ENCODE results near the gene LDB2.

- TF ChIP-seq YY1 (IDR thresholded peaks at IDR 0.05; ENCODE audit: low read depth, low read length) = no peak
- no peak for TF ChIP-seq CREB1 (IDR thresholded peaks at IDR 0.05)
- no peak for TF ChIP-seq CTCF (IDR thresholded peaks at IDR 0.05; ENCODE audit: control extremely low read depth in 1 of 3, insufficient read depth in 1 of 3, low read depth in 1 of 3, low read length in 3 of 3)
- no peak for TF ChIP-seq ATF2 (IDR thresholded peaks at IDR 0.05; ENCODE audit: low read length)
- TF ChIP-seq MAX (IDR thresholded peaks at IDR 0.05) = no peak
- TF ChIP-seq USF2 (IDR thresholded peaks at IDR 0.05; ENCODE audit: low read length) = no peak
- no peak for TF ChIP-seq SP1 (IDR thresholded peaks at IDR 0.05; ENCODE audit: low read depth, low read length)
- TF ChIP-seq CHD2 (IDR thresholded peaks at IDR 0.05; ENCODE audit: low read length) = no peak
- no peak for TF ChIP-seq EZH2 (IDR thresholded peaks at IDR 0.05; ENCODE audit: low read depth, low read length, severe bottlenecking)
- no peak for TF ChIP-seq ZNF274 (IDR thresholded peaks at IDR 0.05; ENCODE audit: borderline replicate concordance, extremely low read depth, low read length)
- no peak for TF ChIP-seq CEBPB (IDR thresholded peaks at IDR 0.05; ENCODE audit: low read depth, low read length)
- TF ChIP-seq BCL11A (IDR thresholded peaks at IDR 0.05; ENCODE audit: low read depth in 2 of 2, low read length in 2 of 2) = no peak
Observed at GRCh38 chr4:16864199-16864598, 34.2 kb downstream of the LDB2 start.

Measured in H1 (cell line).